ENCODE results near the gene TBRG4.
A peak's percentile ranks its signal among the peaks of the same experiment; 100 is the strongest.
"Not testable (repeated sequence)": the region's sequence is repeated elsewhere in the genome, so short reads cannot be mapped to it uniquely, and the experiment has no call there.

The TBRG4 gene

GRCh38 chr7:45114926-45115325 is 3.4 kb upstream of the TBRG4 start:
- DNase-seq, result no peak

- not testable (repeated sequence) for DNase-seq
These were observed 2.8 kb upstream of the TBRG4 start for GRCh38 chr7:45114257-45114656.

- DNase-seq, result no peak
These were observed 1.2 kb upstream of the TBRG4 start for GRCh38 chr7:45112648-45113047.

GRCh38 chr7:45108863-45109262 is 2.6 kb downstream of the TBRG4 start:
- no peak for DNase-seq

- DNase-seq, result no peak
These were observed 4.1 kb downstream of the TBRG4 start for GRCh38 chr7:45107356-45107755.

GRCh38 chr7:45106820-45107219 is 4.7 kb downstream of the TBRG4 start:
- DNase-seq, result no peak

- no peak for DNase-seq
These were observed 5.8 kb downstream of the TBRG4 start for GRCh38 chr7:45105588-45106188.

GRCh38 chr7:45104844-45105587 is 6.5 kb downstream of the TBRG4 start:
- no peak for DNase-seq

GRCh38 chr7:45103958-45104843 is 7.3 kb downstream of the TBRG4 start:
- no peak for DNase-seq

GRCh38 chr7:45102785-45103712 is 8.4 kb downstream of the TBRG4 start:
- DNase-seq, result no peak

- no peak for DNase-seq
These were observed 9.7 kb downstream of the TBRG4 start for GRCh38 chr7:45101748-45102147.

- no peak for DNase-seq
These were observed 10.6 kb downstream of the TBRG4 start for GRCh38 chr7:45100761-45101480.

GRCh38 chr7:45099891-45100760 is 11.4 kb downstream of the TBRG4 start:
- DNase-seq, result no peak

- DNase-seq, result no peak
These were observed 12.3 kb downstream of the TBRG4 start for GRCh38 chr7:45098983-45099839.

GRCh38 chr7:45092931-45093235 is 18.6 kb downstream of the TBRG4 start:
- DNase-seq, result no peak

GRCh38 chr7:45092100-45092930 is 19.2 kb downstream of the TBRG4 start:
- no peak for DNase-seq

- peak; percentile 73 for DNase-seq
These were observed 22.1 kb downstream of the TBRG4 start for GRCh38 chr7:45089341-45089891.

- DNase-seq, result peak; percentile 15
These were observed 22.6 kb downstream of the TBRG4 start, which contains the start of gene NACAD for GRCh38 chr7:45088821-45089340. TSS of gene NACAD (minus strand) at chr7:45088969. CDS start at chr7:45088894, 75 bp downstream.

All from NCI-H774 (cell line).